Skeletal muscle satellite cell (primary cell): ENCODE measurements around the gene NTNG2.

Experiments used
- H3K27me3 ChIP-seq: 2 replicates; pipeline ENCODE4 v1.7.0; 2013; ENCODE audit warnings: low read length; ENCODE audit not compliant: control insufficient read depth, insufficient read depth
- H3K36me3 ChIP-seq: 2 replicates; pipeline ENCODE4 v1.7.0; 2013; ENCODE audit warnings: mild to moderate bottlenecking, control low read depth, low read length; ENCODE audit not compliant: insufficient read depth
- H3K4me1 ChIP-seq: 2 replicates; pipeline ENCODE4 v1.7.0; 2013; ENCODE audit warnings: low read length; ENCODE audit not compliant: control insufficient read depth, insufficient read depth
- H3K4me2 ChIP-seq: 2 replicates; pipeline ENCODE4 v1.7.0; 2013; ENCODE audit warnings: mild to moderate bottlenecking, low read length
- H3K4me3 ChIP-seq: 2 replicates; pipeline ENCODE4 v1.7.0; 2013; ENCODE audit warnings: low read length
- H3K9ac ChIP-seq: 2 replicates; pipeline ENCODE4 v1.7.0; 2013; ENCODE audit warnings: mild to moderate bottlenecking, low read depth, low read length, moderate library complexity
- H3K9me3 ChIP-seq: replicated peaks from 2 replicates; pipeline ENCODE4 v1.7.0; 2013; ENCODE audit warnings: mild to moderate bottlenecking, control low read depth, low read length

The NTNG2 gene

GRCh38 chr9:132239999-132240840 lies 78.4 kb downstream of the NTNG2 start:
- no peak overlapping the region for H3K9ac ChIP-seq
- peaks cover 81% of the 10 kb centered on the region for H3K27me3 ChIP-seq
- H3K4me2 ChIP-seq: peak overlapping the region; percentile 84
- H3K4me1 ChIP-seq: peaks cover 11% of the 10 kb centered on the region
- H3K36me3 ChIP-seq: no peaks in the 10 kb centered on the region
- peak overlapping the region; percentile 52 for H3K4me3 ChIP-seq
- no peaks in the 10 kb centered on the region for H3K9me3 ChIP-seq

GRCh38 chr9:132240841-132241482 lies 79.1 kb downstream of the NTNG2 start:
- no peaks in the 10 kb centered on the region for H3K36me3 ChIP-seq
- peak overlapping the region; percentile 84 for H3K4me2 ChIP-seq
- H3K9ac ChIP-seq: no peak overlapping the region
- peak overlapping the region; percentile 68 for H3K4me3 ChIP-seq
- H3K27me3 ChIP-seq: peaks cover 81% of the 10 kb centered on the region
- peaks cover 11% of the 10 kb centered on the region for H3K4me1 ChIP-seq
- no peaks in the 10 kb centered on the region for H3K9me3 ChIP-seq

- H3K27me3 ChIP-seq: peaks cover 80% of the 10 kb centered on the region
- H3K4me2 ChIP-seq: peak overlapping the region; percentile 84
- no peak overlapping the region for H3K9ac ChIP-seq
- H3K9me3 ChIP-seq: no peaks in the 10 kb centered on the region
- H3K4me3 ChIP-seq: peak overlapping the region; percentile 68
- no peaks in the 10 kb centered on the region for H3K36me3 ChIP-seq
- peaks cover 11% of the 10 kb centered on the region for H3K4me1 ChIP-seq
Measured at GRCh38 chr9:132241483-132241839, 79.6 kb downstream of the NTNG2 start.

- Histone ChIP-seq H3K4me2 (peak overlapping the region; percentile 84), H3K36me3 (no peaks in the 10 kb centered on the region), H3K27me3 (peaks cover 80% of the 10 kb centered on the region), H3K9me3 (no peaks in the 10 kb centered on the region), H3K4me3 (peak overlapping the region; percentile 68), H3K9ac (peak overlapping the region; percentile 26), H3K4me1 (peaks cover 11% of the 10 kb centered on the region)
Measured at GRCh38 chr9:132241840-132242620, 80.2 kb downstream of the NTNG2 start.

GRCh38 chr9:132242621-132243155 lies 80.8 kb downstream of the NTNG2 start:
- peak overlapping the region; percentile 26 for H3K9ac ChIP-seq
- H3K36me3 ChIP-seq: no peaks in the 10 kb centered on the region

GRCh38 chr9:132243156-132244074 lies 81.6 kb downstream of the NTNG2 start:
- H3K4me3 ChIP-seq: no peak overlapping the region
- H3K4me2 ChIP-seq: no peak overlapping the region
- H3K9ac ChIP-seq: no peak overlapping the region
- no peaks in the 10 kb centered on the region for H3K36me3 ChIP-seq
- H3K9me3 ChIP-seq: no peaks in the 10 kb centered on the region
- peaks cover 69% of the 10 kb centered on the region for H3K27me3 ChIP-seq
- H3K4me1 ChIP-seq: peaks cover 11% of the 10 kb centered on the region

More at GRCh38 chr9:132242621-132243155, 80.8 kb downstream of the NTNG2 start:
- H3K4me3 ChIP-seq: peak overlapping the region; percentile 68
- peak overlapping the region; percentile 84 for H3K4me2 ChIP-seq
- H3K4me1 ChIP-seq: peaks cover 11% of the 10 kb centered on the region
- no peaks in the 10 kb centered on the region for H3K9me3 ChIP-seq
- peaks cover 74% of the 10 kb centered on the region for H3K27me3 ChIP-seq

GRCh38 chr9:132244582-132245455 lies 83.0 kb downstream of the NTNG2 start:
- H3K36me3 ChIP-seq: no peaks in the 10 kb centered on the region
- peaks cover 55% of the 10 kb centered on the region for H3K27me3 ChIP-seq
- no peak overlapping the region for H3K4me3 ChIP-seq
- H3K4me1 ChIP-seq: peaks cover 11% of the 10 kb centered on the region
- no peak overlapping the region for H3K9ac ChIP-seq
- no peaks in the 10 kb centered on the region for H3K9me3 ChIP-seq
- H3K4me2 ChIP-seq: no peak overlapping the region

- Histone ChIP-seq H3K36me3 (no peaks in the 10 kb centered on the region), H3K4me3 (no peak overlapping the region), H3K4me1 (peaks cover 11% of the 10 kb centered on the region), H3K4me2 (no peak overlapping the region), H3K27me3 (peaks cover 54% of the 10 kb centered on the region), H3K9me3 (no peaks in the 10 kb centered on the region), H3K9ac (no peak overlapping the region)
Measured at GRCh38 chr9:132245465-132245864, 83.6 kb downstream of the NTNG2 start.

GRCh38 chr9:132247942-132248341 lies 86.1 kb downstream of the NTNG2 start:
- H3K36me3 ChIP-seq: no peaks in the 10 kb centered on the region
- no peaks in the 10 kb centered on the region for H3K4me1 ChIP-seq
- H3K9me3 ChIP-seq: no peaks in the 10 kb centered on the region
- H3K4me2 ChIP-seq: no peak overlapping the region
- H3K27me3 ChIP-seq: peaks cover 51% of the 10 kb centered on the region
- no peak overlapping the region for H3K9ac ChIP-seq
- no peak overlapping the region for H3K4me3 ChIP-seq

GRCh38 chr9:132249123-132249522 lies 87.3 kb downstream of the NTNG2 start:
- Histone ChIP-seq H3K27me3 (peaks cover 43% of the 10 kb centered on the region), H3K4me1 (no peaks in the 10 kb centered on the region), H3K4me2 (no peak overlapping the region), H3K9me3 (no peaks in the 10 kb centered on the region), H3K36me3 (no peaks in the 10 kb centered on the region), H3K9ac (no peak overlapping the region), H3K4me3 (no peak overlapping the region)
